ENCODE measurements around the gene ATP2B3.

ATP2B3 gene

GRCh38 chrX:153631907-153632594 lies 114.6 kb downstream of the ATP2B3 start:
- Histone ChIP-seq H3K4me3 (ENCODE audit: low read length) (no peak overlapping the region), H2AFZ (ENCODE audit: low read length) (no peak overlapping the region), H3F3A (ENCODE audit: insufficient read depth, low read length) (no peaks in the 10 kb centered on the region), H3K4me1 (ENCODE audit: low read length) (no peaks in the 10 kb centered on the region), H3K4me2 (ENCODE audit: low read depth, low read length) (no peak overlapping the region), H3K27ac (ENCODE audit: low read length) (no peak overlapping the region), H3K9ac (ENCODE audit: low read length) (no peak overlapping the region), H4K20me1 (ENCODE audit: insufficient read depth, low read length) (no peaks in the 10 kb centered on the region), H3K36me3 (replicated peaks; ENCODE audit: insufficient read depth, low read length) (no peaks in the 10 kb centered on the region), H3K9me3 (replicated peaks; ENCODE audit: insufficient read depth, low read length) (no peaks in the 10 kb centered on the region), H3K9me2 (replicated peaks; ENCODE audit: insufficient read depth, low read length) (no peaks in the 10 kb centered on the region), H3K79me2 (ENCODE audit: low read length) (no peaks in the 10 kb centered on the region), H3K27me3 (replicated peaks; ENCODE audit: insufficient read depth, low read length) (peaks cover 66% of the 10 kb centered on the region)
- DNase-seq = no peak
- TF ChIP-seq EZH2 (optimal IDR thresholded peaks at IDR 0.05; ENCODE audit: low read depth, low read length) (no peak), EZH2phosphoT487 (IDR thresholded peaks at IDR 0.05; ENCODE audit: low read length) (no peak), CTCF (IDR thresholded peaks at IDR 0.05; ENCODE audit: low read length) (no peak)
